ENCODE measurements around the gene BCAS3. TPM values are rescaled to one million over a fixed set of nuclear protein-coding genes. Genes with fewer than 3 reads are reported as not detected.

Gene BCAS3
- total and polyA plus RNA-seq, 4 donors: 5.8 to 24.6 (median 10.1) TPM

- 93% methylated on average over 2 of the region's 2 CpGs for WGBS
- no peaks in the 10 kb centered on the region for H3K27me3 ChIP-seq (ENCODE audit: control insufficient read depth in 4 of 4, insufficient read depth in 4 of 4, low read length in 3 of 4)
- peaks cover 0 to 2% (median 0%) of the 10 kb centered on the region in 4 donors for H3K9me3 ChIP-seq (ENCODE audit: control insufficient read depth in 4 of 4, low read length in 3 of 4)
- DNase-seq (ENCODE audit: low spot score): no peak
- H3K4me3 ChIP-seq (ENCODE audit: low read depth in 1 of 3, low read length in 3 of 3): no peak overlapping the region
- TF ChIP-seq ATF3 (IDR thresholded peaks at IDR 0.05): no peak
- TF ChIP-seq, protein P1, sequence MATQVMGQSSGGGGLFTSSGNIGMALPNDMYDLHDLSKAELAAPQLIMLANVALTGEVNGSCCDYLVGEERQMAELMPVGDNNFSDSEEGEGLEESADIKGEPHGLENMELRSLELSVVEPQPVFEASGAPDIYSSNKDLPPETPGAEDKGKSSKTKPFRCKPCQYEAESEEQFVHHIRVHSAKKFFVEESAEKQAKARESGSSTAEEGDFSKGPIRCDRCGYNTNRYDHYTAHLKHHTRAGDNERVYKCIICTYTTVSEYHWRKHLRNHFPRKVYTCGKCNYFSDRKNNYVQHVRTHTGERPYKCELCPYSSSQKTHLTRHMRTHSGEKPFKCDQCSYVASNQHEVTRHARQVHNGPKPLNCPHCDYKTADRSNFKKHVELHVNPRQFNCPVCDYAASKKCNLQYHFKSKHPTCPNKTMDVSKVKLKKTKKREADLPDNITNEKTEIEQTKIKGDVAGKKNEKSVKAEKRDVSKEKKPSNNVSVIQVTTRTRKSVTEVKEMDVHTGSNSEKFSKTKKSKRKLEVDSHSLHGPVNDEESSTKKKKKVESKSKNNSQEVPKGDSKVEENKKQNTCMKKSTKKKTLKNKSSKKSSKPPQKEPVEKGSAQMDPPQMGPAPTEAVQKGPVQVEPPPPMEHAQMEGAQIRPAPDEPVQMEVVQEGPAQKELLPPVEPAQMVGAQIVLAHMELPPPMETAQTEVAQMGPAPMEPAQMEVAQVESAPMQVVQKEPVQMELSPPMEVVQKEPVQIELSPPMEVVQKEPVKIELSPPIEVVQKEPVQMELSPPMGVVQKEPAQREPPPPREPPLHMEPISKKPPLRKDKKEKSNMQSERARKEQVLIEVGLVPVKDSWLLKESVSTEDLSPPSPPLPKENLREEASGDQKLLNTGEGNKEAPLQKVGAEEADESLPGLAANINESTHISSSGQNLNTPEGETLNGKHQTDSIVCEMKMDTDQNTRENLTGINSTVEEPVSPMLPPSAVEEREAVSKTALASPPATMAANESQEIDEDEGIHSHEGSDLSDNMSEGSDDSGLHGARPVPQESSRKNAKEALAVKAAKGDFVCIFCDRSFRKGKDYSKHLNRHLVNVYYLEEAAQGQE (IDR thresholded peaks at IDR 0.05): no peak
- no peak for TF ChIP-seq TAF1 (conservative IDR thresholded peaks at IDR 0.05)
- no peak for TF ChIP-seq RAD21 (IDR thresholded peaks at IDR 0.05)
- no peak for TF ChIP-seq MAX (IDR thresholded peaks at IDR 0.05)
- no peak for TF ChIP-seq FOXA2 (IDR thresholded peaks at IDR 0.05)
- no peak for TF ChIP-seq JUND (IDR thresholded peaks at IDR 0.05)
- no peak for TF ChIP-seq HNF4G (IDR thresholded peaks at IDR 0.05)
- TF ChIP-seq CTCF (IDR thresholded peaks at IDR 0.05; ENCODE audit: low read depth, low read length, missing input control): no peak
- no peak for TF ChIP-seq YY1 (IDR thresholded peaks at IDR 0.05)
- no peak for TF ChIP-seq HNF4A (conservative IDR thresholded peaks at IDR 0.05)
- TF ChIP-seq EGR1 (IDR thresholded peaks at IDR 0.05; ENCODE audit: low read depth in 2 of 2): no peak
- no peak for TF ChIP-seq SP1 (IDR thresholded peaks at IDR 0.05)
- no peak for TF ChIP-seq RXRA (IDR thresholded peaks at IDR 0.05)
- no peak for TF ChIP-seq ZBTB33 (IDR thresholded peaks at IDR 0.05)
- H3K36me3 ChIP-seq (ENCODE audit: control insufficient read depth in 4 of 4, insufficient read depth in 3 of 4, low read depth in 1 of 4, low read length in 3 of 4): no peaks in the 10 kb centered on the region
- H3K9ac ChIP-seq (ENCODE audit: low read depth in 1 of 2, low read length in 2 of 2): no peak overlapping the region
- no peak overlapping the region for H3K27ac ChIP-seq (ENCODE audit: low read depth in 1 of 2, low read length in 2 of 2)
- H3K4me1 ChIP-seq (ENCODE audit: control insufficient read depth in 4 of 4, insufficient read depth in 4 of 4, low read length in 3 of 4): no peaks in the 10 kb centered on the region
Observed at GRCh38 chr17:60968266-60968665, 290.6 kb downstream of the BCAS3 start.

GRCh38 chr17:60969500-60970037 lies 291.9 kb downstream of the BCAS3 start:
- Histone ChIP-seq H3K27me3 (ENCODE audit: control insufficient read depth in 4 of 4, insufficient read depth in 4 of 4, low read length in 3 of 4) (no peaks in the 10 kb centered on the region), H3K4me1 (ENCODE audit: control insufficient read depth in 4 of 4, insufficient read depth in 4 of 4, low read length in 3 of 4) (no peaks in the 10 kb centered on the region), H3K4me3 (ENCODE audit: low read depth in 1 of 3, low read length in 3 of 3) (no peak overlapping the region), H3K36me3 (ENCODE audit: control insufficient read depth in 4 of 4, insufficient read depth in 3 of 4, low read depth in 1 of 4, low read length in 3 of 4) (no peaks in the 10 kb centered on the region), H3K9me3 (ENCODE audit: control insufficient read depth in 4 of 4, low read length in 3 of 4) (no peaks in the 10 kb centered on the region), H3K27ac (ENCODE audit: low read depth in 1 of 2, low read length in 2 of 2) (no peak overlapping the region), H3K9ac (ENCODE audit: low read depth in 1 of 2, low read length in 2 of 2) (no peak overlapping the region)
- 97% methylated on average over 1 of the region's 1 CpG for WGBS
- no peak for DNase-seq (ENCODE audit: low spot score)
- no peak for TF ChIP-seq EGR1 (IDR thresholded peaks at IDR 0.05; ENCODE audit: low read depth in 2 of 2)
- TF ChIP-seq MAX (IDR thresholded peaks at IDR 0.05): no peak
- no peak for TF ChIP-seq FOXA2 (IDR thresholded peaks at IDR 0.05)
- TF ChIP-seq, protein P1 (IDR thresholded peaks at IDR 0.05): no peak
- TF ChIP-seq GABPA (IDR thresholded peaks at IDR 0.05 in 1 of 2, conservative IDR thresholded peaks at IDR 0.05 in 1 of 2): no peak
- no peak for TF ChIP-seq ATF3 (IDR thresholded peaks at IDR 0.05)
- no peak for TF ChIP-seq NR2F2 (IDR thresholded peaks at IDR 0.05)
- no peak for TF ChIP-seq YY1 (IDR thresholded peaks at IDR 0.05)
- no peak for TF ChIP-seq JUND (IDR thresholded peaks at IDR 0.05)
- TF ChIP-seq TAF1 (conservative IDR thresholded peaks at IDR 0.05): no peak
- no peak for TF ChIP-seq HNF4G (IDR thresholded peaks at IDR 0.05)
